GM12892 (cell line): ENCODE results near the gene MYLK2.

Source experiments
- POLR2A ChIP-seq: IDR thresholded peaks from 2 replicates; pipeline ENCODE4 v1.6.1; 2011; ENCODE audit warnings: low read depth, low read length, control low read depth
- POLR2AphosphoS5 ChIP-seq: IDR thresholded peaks from 2 replicates; pipeline ENCODE4 v1.6.1; 2011; ENCODE audit warnings: low read depth, low read length, control low read depth

GRCh38 chr20:31815408-31816188, 3.6 kb upstream of the MYLK2 start:
- TF ChIP-seq POLR2AphosphoS5 (no peak), POLR2A (no peak)
